Measurements from ENCODE around the gene THEM4.

DNA sequence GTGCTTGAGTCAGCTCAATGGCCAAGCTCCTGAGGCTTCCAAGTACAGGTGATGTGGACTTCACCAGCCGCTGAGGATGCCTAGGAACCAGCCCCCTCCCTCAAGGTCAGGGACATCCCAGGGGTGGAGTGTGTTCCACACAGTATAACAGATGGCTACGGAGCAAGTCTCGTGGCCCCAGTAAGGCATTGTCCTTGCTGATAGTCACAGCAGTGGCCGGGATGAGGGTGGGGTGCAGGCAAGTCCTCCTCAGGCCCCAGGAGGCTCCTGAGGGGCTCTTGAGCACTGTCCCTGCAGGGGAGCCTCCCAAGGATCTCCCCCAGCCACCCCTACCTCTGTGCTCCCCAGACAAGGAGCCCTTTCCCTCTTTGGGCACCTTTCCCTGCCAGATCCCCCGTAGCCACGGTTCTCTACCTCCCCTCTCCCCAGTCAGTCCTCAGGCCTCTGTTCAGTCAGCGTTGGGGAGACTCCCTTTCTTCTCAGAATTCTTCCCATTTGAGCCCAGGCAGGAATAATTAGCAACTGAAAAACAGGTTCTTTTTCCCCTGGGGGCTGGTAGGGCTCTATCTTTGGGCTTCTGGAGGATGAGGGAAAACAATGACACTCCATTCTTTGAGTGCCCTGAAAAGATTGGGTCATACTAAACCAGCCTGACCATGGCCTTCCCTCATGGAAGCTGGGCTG is 48.7 kb downstream of the THEM4 start:
- TF ChIP-seq POLR2A (IDR thresholded peaks at IDR 0.05) = no peak
- TF ChIP-seq, protein P1, sequence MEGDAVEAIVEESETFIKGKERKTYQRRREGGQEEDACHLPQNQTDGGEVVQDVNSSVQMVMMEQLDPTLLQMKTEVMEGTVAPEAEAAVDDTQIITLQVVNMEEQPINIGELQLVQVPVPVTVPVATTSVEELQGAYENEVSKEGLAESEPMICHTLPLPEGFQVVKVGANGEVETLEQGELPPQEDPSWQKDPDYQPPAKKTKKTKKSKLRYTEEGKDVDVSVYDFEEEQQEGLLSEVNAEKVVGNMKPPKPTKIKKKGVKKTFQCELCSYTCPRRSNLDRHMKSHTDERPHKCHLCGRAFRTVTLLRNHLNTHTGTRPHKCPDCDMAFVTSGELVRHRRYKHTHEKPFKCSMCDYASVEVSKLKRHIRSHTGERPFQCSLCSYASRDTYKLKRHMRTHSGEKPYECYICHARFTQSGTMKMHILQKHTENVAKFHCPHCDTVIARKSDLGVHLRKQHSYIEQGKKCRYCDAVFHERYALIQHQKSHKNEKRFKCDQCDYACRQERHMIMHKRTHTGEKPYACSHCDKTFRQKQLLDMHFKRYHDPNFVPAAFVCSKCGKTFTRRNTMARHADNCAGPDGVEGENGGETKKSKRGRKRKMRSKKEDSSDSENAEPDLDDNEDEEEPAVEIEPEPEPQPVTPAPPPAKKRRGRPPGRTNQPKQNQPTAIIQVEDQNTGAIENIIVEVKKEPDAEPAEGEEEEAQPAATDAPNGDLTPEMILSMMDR (IDR thresholded peaks at IDR 0.05) = no peak

Measured in body of pancreas (tissue), 4 donors.